H1 (cell line): ENCODE data around the gene CYTH1. TPM values are rescaled to one million over a fixed set of nuclear protein-coding genes. Genes with fewer than 3 reads are reported as not detected.

ENCODE experiments used
- KDM1A ChIP-seq: fragments of 200-600, 300-600 bp; sonication (generic); IDR thresholded peaks from 2 replicates; pipeline ENCODE4 v1.7.1; 2016; ENCODE audit warnings: mild to moderate bottlenecking, low read length, borderline replicate concordance
- KDM5A ChIP-seq: fragments of 200-600 bp; IDR thresholded peaks from 2 replicates; pipeline ENCODE4 v1.7.1; 2012; ENCODE audit warnings: mild to moderate bottlenecking, low read length, inconsistent platforms, mixed read lengths
- RFX5 ChIP-seq: IDR thresholded peaks from 2 replicates; pipeline ENCODE4 v1.6.1; 2011; ENCODE audit warnings: low read depth, low read length, improper control_type of control experiment, borderline replicate concordance
- SIX5 ChIP-seq: IDR thresholded peaks from 2 replicates; pipeline ENCODE4 v1.6.1; 2011; ENCODE audit warnings: mild to moderate bottlenecking, low read depth, low read length
- polyA plus RNA-seq, 7 experiments: library from polyadenylated mRNA; depleted of rRNA in 3 of 7; stranded (reverse) in 5 of 7; unstranded in 2 of 7; fragments of >200 nt in 5 of 7; fragments of 200-250 nt in 2 of 7; gene quantifications; 1 replicate in 5 of 7; 2 replicates in 1 of 7; 4 replicates in 1 of 7; pipeline versions ENCODE4 v1.2.1 to v1.2.3, GENCODE V29; 2011 to 2013; ENCODE audit warnings: missing spikeins in 2 of 7, mixed read lengths in 2 of 7
- total RNA-seq: library from RNA; stranded (reverse); fragmentation: NEBNext Ultra II Directional; extraction: Animal tissue kit (Norgen Biotek cat#: 25700); gene quantifications from 2 replicates; pipeline ENCODE4 v1.2.1, GENCODE V29; 2021
- TF ChIP-seq, protein P1 (sequence below): IDR thresholded peaks from 2 replicates; pipeline ENCODE4 v1.6.1; 2012; ENCODE audit warnings: inconsistent platforms

The CYTH1 gene
- total and polyA plus RNA-seq, 2 of the 8 experiments (the other 6 are each of a cell fraction or from before 2014, with no cell fraction given) = 12.8 to 14.8 TPM

DNA sequence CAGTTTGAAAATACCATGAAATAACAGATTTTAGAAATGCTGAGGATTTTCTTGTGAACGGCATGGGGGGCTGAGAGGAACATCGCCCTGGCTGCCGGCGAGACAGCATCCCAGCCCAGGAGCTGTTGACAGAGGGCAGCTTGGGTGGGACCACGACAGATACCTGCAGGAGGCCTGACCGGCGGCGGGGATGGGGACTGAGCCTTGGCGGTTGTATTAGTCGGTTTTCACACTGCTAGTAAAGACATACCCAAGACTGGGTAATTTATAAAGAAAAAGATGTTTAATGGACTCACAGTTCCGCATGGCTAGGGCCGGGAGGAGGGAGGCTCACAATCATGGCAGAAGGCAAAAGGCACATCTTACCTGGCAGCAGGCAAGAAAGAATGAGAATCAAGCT lies 122.5 kb downstream of the CYTH1 start (continued):
- TF ChIP-seq, protein P1, sequence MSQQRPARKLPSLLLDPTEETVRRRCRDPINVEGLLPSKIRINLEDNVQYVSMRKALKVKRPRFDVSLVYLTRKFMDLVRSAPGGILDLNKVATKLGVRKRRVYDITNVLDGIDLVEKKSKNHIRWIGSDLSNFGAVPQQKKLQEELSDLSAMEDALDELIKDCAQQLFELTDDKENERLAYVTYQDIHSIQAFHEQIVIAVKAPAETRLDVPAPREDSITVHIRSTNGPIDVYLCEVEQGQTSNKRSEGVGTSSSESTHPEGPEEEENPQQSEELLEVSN = no peak
- no peak for TF ChIP-seq KDM5A
- TF ChIP-seq KDM1A = no peak
- no peak for TF ChIP-seq SIX5
- TF ChIP-seq RFX5 = no peak
